H1 (cell line): ENCODE results near the gene IL6R. TPM values are rescaled to one million over a fixed set of nuclear protein-coding genes. Genes with fewer than 3 reads are reported as not detected.

Source experiments
- CTCF ChIA-PET: fragments of 300-600 bp; sonication (Branson Sonifier 250); formaldehyde crosslinking; loops from one replicate; lab custom pipeline; 2021; ENCODE audit not compliant: partially characterized antibody; lab: Charles Lee
- POLR2A ChIA-PET: fragments of 300-600 bp; sonication (Branson Sonifier 250); formaldehyde crosslinking; loops from one replicate; lab custom pipeline; 2021; ENCODE audit warnings: inconsistent platforms; ENCODE audit not compliant: partially characterized antibody; lab: Charles Lee
- DNase-seq, 2 experiments: peaks; one replicate each; pipeline versions ENCODE4 v3.0.0 to v3.0.0-alpha.2; 2010 to 2022; ENCODE audit warnings: low spot score in 2 of 2, low read depth in 1 of 2, mixed read lengths in 1 of 2
- FAIRE-seq: peaks from 2 replicates; lab custom pipeline; 2011; peaks lifted over from hg19 to GRCh38; lab: Jason Lieb, UNC
- H2AFZ ChIP-seq: 2 replicates; pipeline ENCODE4 v1.8.1; 2012; ENCODE audit warnings: low read length, inconsistent platforms
- H2AK5ac ChIP-seq: 2 replicates; pipeline ENCODE4 v1.6.1; 2013; ENCODE audit warnings: low read depth, low read length
- H2BK120ac ChIP-seq: replicated peaks from 2 replicates; pipeline ENCODE3; 2013; ENCODE audit warnings: low read depth, low read length, inconsistent platforms
- H2BK12ac ChIP-seq: 2 replicates; pipeline ENCODE4 v1.6.1; 2013; ENCODE audit warnings: low read depth, low read length
- H2BK15ac ChIP-seq: 2 replicates; pipeline ENCODE4 v1.6.1; 2013; ENCODE audit warnings: low read length
- H2BK20ac ChIP-seq: 2 replicates; pipeline ENCODE4 v1.6.1; 2013; ENCODE audit warnings: low read length
- H2BK5ac ChIP-seq: 2 replicates; pipeline ENCODE4 v1.6.1; 2013; ENCODE audit warnings: low read depth, low read length
- H3K14ac ChIP-seq: 2 replicates; pipeline ENCODE4 v1.6.1; 2013; ENCODE audit warnings: inconsistent platforms; ENCODE audit not compliant: insufficient read length
- H3K18ac ChIP-seq: 2 replicates; pipeline ENCODE4 v1.6.1; 2013; ENCODE audit warnings: low read length; ENCODE audit errors: extremely low read depth
- H3K23ac ChIP-seq: 2 replicates; pipeline ENCODE4 v1.6.1; 2013; ENCODE audit warnings: inconsistent platforms; ENCODE audit not compliant: insufficient read length
- H3K23me2 ChIP-seq: 2 replicates; pipeline ENCODE4 v1.6.1; 2013; ENCODE audit warnings: low read depth, low read length
- H3K27ac ChIP-seq: 2 replicates; pipeline ENCODE4 v1.6.1; 2011; ENCODE audit warnings: low read depth, low read length, inconsistent platforms
- H3K27me3 ChIP-seq, 4 experiments: replicated peaks in 1 of 4; 1 replicate in 1 of 4; 2 replicates in 3 of 4; pipeline versions ENCODE4 v1.6.1 to v1.8.1; 2011 to 2013; ENCODE audit warnings: low read length in 3 of 4, mild to moderate bottlenecking in 3 of 4, inconsistent platforms in 2 of 4, mixed read lengths in 2 of 4, moderate library complexity in 1 of 4; ENCODE audit not compliant: control insufficient read depth in 3 of 4, insufficient read depth in 3 of 4; ENCODE audit errors: extremely low read depth in 1 of 4
- H3K36me3 ChIP-seq, 4 experiments: 2 replicates each; pipeline versions ENCODE4 v1.6.1 to v1.8.1; 2011 to 2013; ENCODE audit warnings: mild to moderate bottlenecking in 4 of 4, low read length in 3 of 4, moderate library complexity in 2 of 4, control low read depth in 1 of 4, inconsistent platforms in 1 of 4; ENCODE audit not compliant: insufficient read depth in 4 of 4, control insufficient read depth in 2 of 4
- H3K4ac ChIP-seq: replicated peaks from 2 replicates; pipeline ENCODE3; 2013; ENCODE audit warnings: low read length, low read depth, mixed read lengths, inconsistent platforms; ENCODE audit not compliant: insufficient read length
- H3K4me1 ChIP-seq, 4 experiments: replicated peaks in 1 of 4; 1 replicate in 1 of 4; 2 replicates in 3 of 4; pipeline versions ENCODE4 v1.6.1 to v1.8.1; 2011 to 2013; ENCODE audit warnings: low read length in 3 of 4, inconsistent platforms in 2 of 4, mixed read lengths in 1 of 4; ENCODE audit not compliant: insufficient read depth in 4 of 4, control insufficient read depth in 3 of 4
- H3K4me2 ChIP-seq, 2 experiments: 2 replicates each; pipeline versions ENCODE4 v1.6.1 to v1.8.1; 2011 to 2013; ENCODE audit warnings: low read depth in 2 of 2, low read length in 2 of 2, control low read depth in 1 of 2, inconsistent platforms in 1 of 2, mild to moderate bottlenecking in 1 of 2; ENCODE audit not compliant: insufficient read depth in 1 of 2
- H3K4me3 ChIP-seq, 4 experiments: fragments of 200-600, 300-600 bp in 1 of 4; sonication (generic), shearing (Covaris generic), sonication (Bioruptor Twin) in 1 of 4; 2 replicates each; pipeline versions ENCODE4 v1.5.1 to v1.8.1; 2011 to 2016; ENCODE audit warnings: low read length in 4 of 4, low read depth in 3 of 4, control low read depth in 2 of 4, inconsistent platforms in 2 of 4, mild to moderate bottlenecking in 2 of 4, mixed read lengths in 1 of 4, moderate library complexity in 1 of 4; ENCODE audit not compliant: insufficient read depth in 2 of 4; ENCODE audit errors: extremely low read depth in 1 of 4
- H3K56ac ChIP-seq: replicated peaks from 2 replicates; pipeline ENCODE3; 2013; ENCODE audit warnings: low read depth, mild to moderate bottlenecking, mixed read lengths, low read length, inconsistent platforms; ENCODE audit not compliant: insufficient read length
- H3K79me1 ChIP-seq: 2 replicates; pipeline ENCODE4 v1.6.1; 2013; ENCODE audit warnings: low read depth, low read length, control low read depth
- H3K79me2 ChIP-seq, 2 experiments: 2 replicates each; pipeline versions ENCODE4 v1.6.1 to v1.8.1; 2012 to 2013; ENCODE audit warnings: low read length in 2 of 2, mild to moderate bottlenecking in 2 of 2, inconsistent platforms in 1 of 2; ENCODE audit not compliant: insufficient read depth in 2 of 2, control insufficient read depth in 1 of 2
- H3K9ac ChIP-seq, 4 experiments: replicated peaks in 1 of 4; 1 replicate in 1 of 4; 2 replicates in 3 of 4; pipeline versions ENCODE4 v1.6.1 to v1.8.1; 2011 to 2013; ENCODE audit warnings: low read depth in 3 of 4, low read length in 3 of 4, control low read depth in 2 of 4, mild to moderate bottlenecking in 2 of 4, moderate library complexity in 2 of 4, inconsistent platforms in 1 of 4; ENCODE audit errors: extremely low read depth in 1 of 4
- H3K9me3 ChIP-seq, 2 experiments: 2 replicates each; pipeline versions ENCODE4 v1.6.1 to v1.8.1; 2012 to 2013; ENCODE audit warnings: mild to moderate bottlenecking in 2 of 2, moderate library complexity in 2 of 2, control low read depth in 1 of 2, inconsistent platforms in 1 of 2, low read depth in 1 of 2, low read length in 1 of 2, mixed read lengths in 1 of 2; ENCODE audit not compliant: insufficient read depth in 2 of 2
- H4K20me1 ChIP-seq, 2 experiments: replicated peaks in 1 of 2; 2 replicates each; pipeline versions ENCODE3 to v1.8.1; 2011 to 2013; ENCODE audit warnings: inconsistent platforms in 2 of 2, low read length in 2 of 2, mild to moderate bottlenecking in 1 of 2; ENCODE audit not compliant: insufficient read depth in 2 of 2, control insufficient read depth in 1 of 2
- H4K5ac ChIP-seq: 2 replicates; pipeline ENCODE4 v1.6.1; 2013; ENCODE audit warnings: low read length, low read depth, mixed read lengths, inconsistent platforms; ENCODE audit not compliant: insufficient read length
- H4K8ac ChIP-seq: 2 replicates; pipeline ENCODE4 v1.8.0; 2013; ENCODE audit warnings: mild to moderate bottlenecking, moderate library complexity, low read length, inconsistent platforms; ENCODE audit not compliant: insufficient read depth; ENCODE audit errors: extremely low read depth
- H4K91ac ChIP-seq: replicated peaks from 2 replicates; pipeline ENCODE3; 2013; ENCODE audit warnings: low read length, mixed read lengths, inconsistent platforms; ENCODE audit not compliant: insufficient read length
- BCL11A ChIP-seq, 2 experiments: IDR thresholded peaks; one replicate each; pipeline ENCODE4 v1.6.1; 2011; ENCODE audit warnings: low read depth in 2 of 2, low read length in 2 of 2, mild to moderate bottlenecking in 2 of 2
- CHD1 ChIP-seq: IDR thresholded peaks from 2 replicates; pipeline ENCODE4 v1.6.1; 2012; ENCODE audit warnings: low read depth, low read length, improper control_type of control experiment
- EGR1 ChIP-seq: IDR thresholded peaks from 2 replicates; pipeline ENCODE4 v1.6.1; 2011; ENCODE audit warnings: low read depth, low read length, borderline replicate concordance
- KDM5A ChIP-seq: fragments of 200-600 bp; IDR thresholded peaks from 2 replicates; pipeline ENCODE4 v1.7.1; 2012; ENCODE audit warnings: mild to moderate bottlenecking, low read length, inconsistent platforms, mixed read lengths
- POLR2A ChIP-seq, 2 experiments: IDR thresholded peaks; 1 replicate in 1 of 2; 2 replicates in 1 of 2; pipeline ENCODE4 v1.6.1; 2011; ENCODE audit warnings: low read depth in 2 of 2, low read length in 2 of 2, mild to moderate bottlenecking in 2 of 2; ENCODE audit errors: control extremely low read depth in 1 of 2
- RAD21 ChIP-seq, 2 experiments: IDR thresholded peaks in 1 of 2; conservative IDR thresholded peaks in 1 of 2; 2 replicates each; pipeline ENCODE4 v1.6.1; 2011; ENCODE audit warnings: low read depth in 2 of 2, low read length in 2 of 2, improper control_type of control experiment in 1 of 2, inconsistent platforms in 1 of 2, mild to moderate bottlenecking in 1 of 2, moderate library complexity in 1 of 2
- SIN3A ChIP-seq, 2 experiments: IDR thresholded peaks in 1 of 2; conservative IDR thresholded peaks in 1 of 2; 2 replicates each; pipeline ENCODE4 v1.6.1; 2011 to 2012; ENCODE audit warnings: low read length in 2 of 2, improper control_type of control experiment in 1 of 2, low read depth in 1 of 2, mild to moderate bottlenecking in 1 of 2
- SIX5 ChIP-seq: IDR thresholded peaks from 2 replicates; pipeline ENCODE4 v1.6.1; 2011; ENCODE audit warnings: mild to moderate bottlenecking, low read depth, low read length
- SP2 ChIP-seq: IDR thresholded peaks from 2 replicates; pipeline ENCODE4 v1.6.1; 2012; ENCODE audit warnings: mild to moderate bottlenecking, low read length, inconsistent platforms
- SRF ChIP-seq: IDR thresholded peaks from 2 replicates; pipeline ENCODE4 v1.6.1; 2011; ENCODE audit warnings: mild to moderate bottlenecking, low read depth, low read length, moderate library complexity
- SUZ12 ChIP-seq: fragments of 200-600 bp; sonication (generic); IDR thresholded peaks from 2 replicates; pipeline ENCODE4 v1.6.1; 2012; ENCODE audit warnings: mild to moderate bottlenecking, inconsistent platforms, low read length, moderate library complexity, mixed read lengths
- WGBS, 2 experiments: shearing (Covaris generic) in 1 of 2; methylation state at CpG; one replicate each; pipeline versions ENCODE4 v1.1.6 to v1.1.7; 2013 to 2015; ENCODE audit warnings: low lambda C conversion rate in 2 of 2, mixed read lengths in 2 of 2, inconsistent platforms in 1 of 2, low coverage in 1 of 2, missing lambda C conversion rate in 1 of 2; ENCODE audit not compliant: insufficient replicate concordance in 2 of 2, insufficient coverage in 1 of 2, insufficient read length in 1 of 2; ENCODE audit errors: extremely low coverage in 1 of 2, missing lambda C conversion rate in 1 of 2; 5-methylcytosine and 5-hydroxymethylcytosine counted together
- polyA plus RNA-seq, 7 experiments: library from polyadenylated mRNA; depleted of rRNA in 3 of 7; stranded (reverse) in 5 of 7; unstranded in 2 of 7; fragments of >200 nt in 5 of 7; fragments of 200-250 nt in 2 of 7; gene quantifications; 1 replicate in 5 of 7; 2 replicates in 1 of 7; 4 replicates in 1 of 7; pipeline versions ENCODE4 v1.2.1 to v1.2.3, GENCODE V29; 2011 to 2013; ENCODE audit warnings: missing spikeins in 2 of 7, mixed read lengths in 2 of 7
- total RNA-seq: library from RNA; stranded (reverse); fragmentation: NEBNext Ultra II Directional; extraction: Animal tissue kit (Norgen Biotek cat#: 25700); gene quantifications from 2 replicates; pipeline ENCODE4 v1.2.1, GENCODE V29; 2021

IL6R gene
- total and polyA plus RNA-seq, 2 of the 8 experiments (the other 6 are each of a cell fraction or from before 2014, with no cell fraction given) = 2.3 to 3.0 TPM

- no peak overlapping the region for H2AFZ ChIP-seq
- H4K8ac ChIP-seq = no peak overlapping the region; the same call in 1 of the 2 replicates
- 0 out of 2 replicates have a peak overlapping the region, but pooled peaks have one; percentile 44 for H2BK12ac ChIP-seq
- H3K23me2 ChIP-seq = no peaks in the 10 kb centered on the region
- H3K27ac ChIP-seq = no peak overlapping the region
- DNase-seq (no peak), FAIRE-seq (no peak)
- no peak overlapping the region for H2BK120ac ChIP-seq
- H3K4ac ChIP-seq = no peak overlapping the region
- H3K79me2 ChIP-seq = no peaks in the 10 kb centered on the region
- H3K4me1 ChIP-seq = peaks cover 0 to 4% (median 0%) of the 10 kb centered on the region in 4 experiments; a peak in 1 of 7 replicates
- H3K4me3 ChIP-seq = no peak overlapping the region
- H4K5ac ChIP-seq = no peak overlapping the region
- no peak overlapping the region for H3K4me2 ChIP-seq
- H3K79me1 ChIP-seq = no peaks in the 10 kb centered on the region
- H3K23ac ChIP-seq = no peak overlapping the region
- H3K14ac ChIP-seq = no peak overlapping the region
- H2AK5ac ChIP-seq = no peak overlapping the region
- no peak overlapping the region for H4K91ac ChIP-seq
- no peaks in the 10 kb centered on the region for H3K36me3 ChIP-seq
- no peaks in the 10 kb centered on the region for H4K20me1 ChIP-seq
- H3K9ac ChIP-seq = no peak overlapping the region
- H3K9me3 ChIP-seq = no peaks in the 10 kb centered on the region
- no peak overlapping the region for H2BK15ac ChIP-seq
- H2BK20ac ChIP-seq = no peak overlapping the region
- H3K18ac ChIP-seq = no peak overlapping the region
- no peaks in the 10 kb centered on the region for H3K27me3 ChIP-seq
- ChIA-PET POLR2A (no interaction called here), CTCF (interaction anchor here (0.6 to 2.2 kb wide), 7 partner anchors 12 to 128 kb away, joined by 3 to 8 read pairs (median 5); no protein-coding TSS in a partner anchor)
- H2BK5ac ChIP-seq = no peak overlapping the region
- H3K56ac ChIP-seq = no peak overlapping the region
- WGBS, 2 experiments = 89% methylated on average over 16 of the region's 17 CpGs; no CpG with 5 or more reads in 1 of the 2 experiments
- TF ChIP-seq POLR2A (IDR thresholded peaks at IDR 0.05; ENCODE audit: control extremely low read depth in 1 of 2, low read depth in 2 of 2, low read length in 2 of 2) (no peak), SIN3A (conservative IDR thresholded peaks at IDR 0.05 in 1 of 2, IDR thresholded peaks at IDR 0.05 in 1 of 2; ENCODE audit: low read depth in 1 of 2, low read length in 2 of 2) (no peak), EGR1 (no peak), BCL11A (IDR thresholded peaks at IDR 0.05; ENCODE audit: low read depth in 2 of 2, low read length in 2 of 2) (no peak), RAD21 (IDR thresholded peaks at IDR 0.05 in 1 of 2, conservative IDR thresholded peaks at IDR 0.05 in 1 of 2; ENCODE audit: low read depth in 2 of 2, low read length in 2 of 2) (no peak), SIX5 (no peak), CHD1 (no peak), SRF (no peak), SUZ12 (no peak), KDM5A (no peak), SP2 (no peak)
Measured at GRCh38 chr1:154418062-154418921, 13.1 kb downstream of the IL6R start.
